Neuronal stem cell (in vitro differentiated cells): ENCODE data around the gene HS2ST1.

ENCODE experiments used
- DNase-seq: peaks from one replicate; pipeline ENCODE4 v3.0.0-alpha.2; 2013; ENCODE audit warnings: low spot score
- H2AFZ ChIP-seq: one replicate; pipeline ENCODE4 v1.6.1; 2013; ENCODE audit warnings: mild to moderate bottlenecking, low read length, inconsistent platforms
- H2AK5ac ChIP-seq: 2 replicates; pipeline ENCODE4 v1.6.1; 2013; ENCODE audit warnings: low read depth, mild to moderate bottlenecking, inconsistent platforms, low read length, moderate library complexity, mixed read lengths
- H2BK120ac ChIP-seq: 2 replicates; pipeline ENCODE4 v1.6.1; 2013; ENCODE audit warnings: low read depth, mild to moderate bottlenecking, inconsistent platforms, low read length, moderate library complexity, mixed read lengths
- H2BK12ac ChIP-seq: one replicate; pipeline ENCODE4 v1.6.1; 2013; ENCODE audit warnings: low read length, inconsistent platforms
- H2BK15ac ChIP-seq: 2 replicates; pipeline ENCODE4 v1.6.1; 2013; ENCODE audit warnings: mild to moderate bottlenecking, low read length, inconsistent platforms, mixed read lengths
- H2BK5ac ChIP-seq: one replicate; pipeline ENCODE4 v1.6.1; 2013; ENCODE audit warnings: inconsistent platforms, mild to moderate bottlenecking, low read length, moderate library complexity
- H3K14ac ChIP-seq: one replicate; pipeline ENCODE4 v1.6.1; 2013; ENCODE audit warnings: low read length, inconsistent platforms
- H3K18ac ChIP-seq: 2 replicates; pipeline ENCODE4 v1.6.1; 2013; ENCODE audit warnings: low read length, inconsistent platforms
- H3K23ac ChIP-seq: 2 replicates; pipeline ENCODE4 v1.6.1; 2013; ENCODE audit warnings: low read depth, mild to moderate bottlenecking, mixed read lengths, low read length, inconsistent platforms; ENCODE audit not compliant: poor library complexity
- H3K27ac ChIP-seq: replicated peaks from 3 replicates; pipeline ENCODE4 v1.5.1; 2013; ENCODE audit warnings: low read length, inconsistent platforms
- H3K27me3 ChIP-seq, 3 experiments: 2 replicates each; pipeline ENCODE4 v1.6.1; 2013; ENCODE audit warnings: low read length in 3 of 3, mild to moderate bottlenecking in 2 of 3, inconsistent platforms in 1 of 3, low read depth in 1 of 3, mixed read lengths in 1 of 3, moderate library complexity in 1 of 3; ENCODE audit not compliant: control insufficient read depth in 3 of 3, insufficient read depth in 3 of 3
- H3K36me3 ChIP-seq, 2 donors: replicated peaks in 1 of 2; 2 replicates each; pipeline ENCODE4 v1.6.1; 2013; ENCODE audit warnings: low read length in 2 of 2; ENCODE audit not compliant: control insufficient read depth in 2 of 2, insufficient read depth in 2 of 2
- H3K4ac ChIP-seq: 2 replicates; pipeline ENCODE4 v1.6.1; 2013; ENCODE audit warnings: inconsistent platforms, mild to moderate bottlenecking, low read length, moderate library complexity
- H3K4me1 ChIP-seq, 2 donors: 1 replicate in 1 of 2; 2 replicates in 1 of 2; pipeline ENCODE4 v1.6.1; 2013; ENCODE audit warnings: low read length in 2 of 2, low read depth in 1 of 2; ENCODE audit not compliant: control insufficient read depth in 2 of 2, insufficient read depth in 1 of 2
- H3K4me2 ChIP-seq: one replicate; pipeline ENCODE4 v1.6.1; 2013; ENCODE audit warnings: mild to moderate bottlenecking, low read length, inconsistent platforms; ENCODE audit not compliant: insufficient read depth, poor library complexity, severe bottlenecking
- H3K4me3 ChIP-seq, 2 donors: 2 replicates each; pipeline ENCODE4 v1.5.1; 2013; ENCODE audit warnings: low read length in 2 of 2, mild to moderate bottlenecking in 2 of 2, inconsistent platforms in 1 of 2, moderate library complexity in 1 of 2
- H3K79me1 ChIP-seq: one replicate; pipeline ENCODE4 v1.6.1; 2013; ENCODE audit warnings: low read depth, mild to moderate bottlenecking, inconsistent platforms, low read length, moderate library complexity
- H3K9ac ChIP-seq: one replicate; pipeline ENCODE4 v1.6.1; 2013; ENCODE audit warnings: mild to moderate bottlenecking, low read depth, low read length, inconsistent platforms; ENCODE audit not compliant: poor library complexity
- H3K9me3 ChIP-seq, 2 donors: replicated peaks in 1 of 2; 2 replicates each; pipeline versions ENCODE3 to v1.6.1; 2013; ENCODE audit warnings: low read length in 2 of 2, mild to moderate bottlenecking in 2 of 2, inconsistent platforms in 1 of 2, low read depth in 1 of 2, mixed read lengths in 1 of 2, moderate library complexity in 1 of 2; ENCODE audit not compliant: control insufficient read depth in 2 of 2, insufficient read depth in 1 of 2
- H4K8ac ChIP-seq: one replicate; pipeline ENCODE4 v1.6.1; 2013; ENCODE audit warnings: low read depth, mild to moderate bottlenecking, inconsistent platforms, low read length, moderate library complexity
- H4K91ac ChIP-seq: one replicate; pipeline ENCODE4 v1.6.1; 2013; ENCODE audit warnings: low read length, low read depth, mild to moderate bottlenecking, inconsistent platforms; ENCODE audit not compliant: poor library complexity
- WGBS, 2 donors: extraction: QIAGEN DNeasy Blood & Tissue Kit; methylation state at CpG; one replicate each; pipeline ENCODE4 v1.1.7; 2013; ENCODE audit warnings: missing lambda C conversion rate in 2 of 2, mixed read lengths in 1 of 2; ENCODE audit not compliant: insufficient read length in 2 of 2, insufficient replicate concordance in 1 of 2; ENCODE audit errors: extremely low coverage in 2 of 2; 5-methylcytosine and 5-hydroxymethylcytosine counted together

The HS2ST1 gene

GRCh38 chr1:87140831-87141540, 226.6 kb downstream of the HS2ST1 start:
- H3K79me1 ChIP-seq: no peaks in the 10 kb centered on the region
- no peaks in the 10 kb centered on the region for H3K36me3 ChIP-seq
- no peak overlapping the region for H2BK120ac ChIP-seq
- no peaks in the 10 kb centered on the region for H3K9me3 ChIP-seq
- H3K18ac ChIP-seq: no peak overlapping the region
- no peaks in the 10 kb centered on the region for H3K4me1 ChIP-seq
- peak overlapping the region in 1 of 2 donors; percentile 40 for H3K4me3 ChIP-seq
- no peak overlapping the region for H3K23ac ChIP-seq
- no peak overlapping the region for H2AK5ac ChIP-seq
- H2AFZ ChIP-seq: no peak overlapping the region
- no peak overlapping the region for H2BK5ac ChIP-seq
- H3K27me3 ChIP-seq: peaks cover 0 to 16% (median 0%) of the 10 kb centered on the region in 3 experiments
- no peak overlapping the region for H3K4ac ChIP-seq
- H3K4me2 ChIP-seq: no peak overlapping the region
- WGBS, 2 donors: no CpG with 5 or more reads among the region's 2 CpGs
- H3K14ac ChIP-seq: no peak overlapping the region
- H3K27ac ChIP-seq: no peak overlapping the region
- no peak for DNase-seq
- H3K9ac ChIP-seq: no peak overlapping the region
- no peak overlapping the region for H4K91ac ChIP-seq
- H2BK12ac ChIP-seq: no peak overlapping the region
- no peak overlapping the region for H4K8ac ChIP-seq
- no peak overlapping the region for H2BK15ac ChIP-seq

- no peak overlapping the region for H2AFZ ChIP-seq
- peak overlapping the region; percentile 40 for H2AK5ac ChIP-seq
- H3K4me3 ChIP-seq: peak overlapping the region in 1 of 2 donors; percentile 40
- peaks cover 0 to 16% (median 0%) of the 10 kb centered on the region in 3 experiments for H3K27me3 ChIP-seq
- no peak overlapping the region for H2BK12ac ChIP-seq
- H3K4ac ChIP-seq: no peak overlapping the region
- no peak overlapping the region for H2BK15ac ChIP-seq
- no peak overlapping the region for H3K14ac ChIP-seq
- no peak overlapping the region for H3K18ac ChIP-seq
- no peak overlapping the region for H3K27ac ChIP-seq
- H3K4me1 ChIP-seq: no peaks in the 10 kb centered on the region
- H3K36me3 ChIP-seq: no peaks in the 10 kb centered on the region
- WGBS, 2 donors: no CpG with 5 or more reads among the region's 8 CpGs
- no peak for DNase-seq
- H4K91ac ChIP-seq: no peak overlapping the region
- H2BK120ac ChIP-seq: no peak overlapping the region
- H3K23ac ChIP-seq: no peak overlapping the region
- H2BK5ac ChIP-seq: no peak overlapping the region
- no peak overlapping the region for H4K8ac ChIP-seq
- no peaks in the 10 kb centered on the region for H3K79me1 ChIP-seq
- no peak overlapping the region for H3K4me2 ChIP-seq
- no peaks in the 10 kb centered on the region for H3K9me3 ChIP-seq
- no peak overlapping the region for H3K9ac ChIP-seq
Observed at GRCh38 chr1:87141556-87141955, 227.1 kb downstream of the HS2ST1 start.

- no peak overlapping the region for H2BK12ac ChIP-seq
- H4K8ac ChIP-seq: no peak overlapping the region
- no peak overlapping the region for H2AFZ ChIP-seq
Observed at GRCh38 chr1:87143413-87144135, 229.1 kb downstream of the HS2ST1 start.

GRCh38 chr1:87144316-87144895, 230.0 kb downstream of the HS2ST1 start:
- Histone ChIP-seq H3K23ac (no peak overlapping the region), H2AFZ (no peak overlapping the region), H2AK5ac (no peak overlapping the region), H3K79me1 (no peaks in the 10 kb centered on the region), H3K4ac (no peak overlapping the region), H3K18ac (no peak overlapping the region), H4K8ac (no peak overlapping the region), H4K91ac (no peak overlapping the region), H3K9me3 (no peaks in the 10 kb centered on the region), H3K27ac (no peak overlapping the region), H3K4me1 (peaks cover 0 to 4% of the 10 kb centered on the region in 2 donors), H2BK120ac (no peak overlapping the region), H3K4me2 (no peak overlapping the region), H2BK15ac (no peak overlapping the region), H3K14ac (no peak overlapping the region), H2BK5ac (no peak overlapping the region), H3K36me3 (no peaks in the 10 kb centered on the region), H3K4me3 (no peak overlapping the region), H3K9ac (no peak overlapping the region), H3K27me3 (peaks cover 0 to 26% (median 0%) of the 10 kb centered on the region in 3 experiments), H2BK12ac (no peak overlapping the region)
- DNase-seq: no peak
- WGBS, 2 donors: no CpG with 5 or more reads among the region's 8 CpGs

More at GRCh38 chr1:87143413-87144135, 229.1 kb downstream of the HS2ST1 start:
- Histone ChIP-seq H3K27me3 (peaks cover 0 to 22% (median 0%) of the 10 kb centered on the region in 3 experiments), H3K9me3 (no peaks in the 10 kb centered on the region), H2BK120ac (no peak overlapping the region), H2BK15ac (no peak overlapping the region), H3K27ac (no peak overlapping the region), H3K23ac (no peak overlapping the region), H3K4ac (no peak overlapping the region), H2AK5ac (no peak overlapping the region), H3K14ac (no peak overlapping the region), H3K4me3 (no peak overlapping the region), H3K4me1 (no peaks in the 10 kb centered on the region), H2BK5ac (no peak overlapping the region), H3K79me1 (no peaks in the 10 kb centered on the region), H3K36me3 (no peaks in the 10 kb centered on the region), H3K18ac (no peak overlapping the region), H3K9ac (no peak overlapping the region), H3K4me2 (no peak overlapping the region), H4K91ac (no peak overlapping the region)
- DNase-seq: no peak
- WGBS, 2 donors: no CpG with 5 or more reads among the region's 3 CpGs
